Measurements from ENCODE around the gene CYP2W1. TPM values are rescaled to one million over a fixed set of nuclear protein-coding genes. Genes with fewer than 3 reads are reported as not detected.

Gene CYP2W1
- total and polyA plus RNA-seq, 10 donors: 0.05 to 1.2 (median 0.39) TPM; not detected in 2

- peak; percentile 79 for DNase-seq
- Histone ChIP-seq H3K4me3 (no peak overlapping the region), H3K36me3 (peaks cover 0 to 64% (median 12%) of the 10 kb centered on the region in 6 donors), H3K27me3 (replicated peaks in 1 of 7) (no peaks in the 10 kb centered on the region), H3K4me1 (peaks cover 16 to 55% (median 40%) of the 10 kb centered on the region in 6 donors), H3K9me3 (peaks cover 0 to 16% (median 4%) of the 10 kb centered on the region in 8 donors), H3K27ac (no peak overlapping the region)
- 92 to 97% (median 95%) methylated on average over 22 to 25 of the region's 25 CpGs for WGBS, 5 donors
- intact Hi-C loops (cut with DNase I; ENCODE audit: low total_unique reads): no loop called here
- TF ChIP-seq POLR2A (IDR thresholded peaks at IDR 0.05) (no peak), POLR2AphosphoS5 (IDR thresholded peaks at IDR 0.05) (no peak), CTCF (IDR thresholded peaks at IDR 0.05 in 8 of 11, conservative IDR thresholded peaks at IDR 0.05 in 3 of 11) (no peak)
These were observed 39.0 kb downstream of the CYP2W1 start for GRCh38 chr7:1021931-1022330.

- intact Hi-C loops (cut with DNase I; ENCODE audit: low total_unique reads): no loop called here
- 94 to 98% (median 96%) methylated on average over 17 of the region's 17 CpGs for WGBS, 5 donors
- DNase-seq: peak; percentile 52
- Histone ChIP-seq H3K4me3 (no peak overlapping the region), H3K9me3 (peaks cover 0 to 16% (median 4%) of the 10 kb centered on the region in 8 donors), H3K27me3 (replicated peaks in 1 of 7) (peaks cover 0 to under 1% (median 0%) of the 10 kb centered on the region in 7 donors), H3K36me3 (peaks cover 0 to 64% (median 12%) of the 10 kb centered on the region in 6 donors), H3K27ac (no peak overlapping the region), H3K4me1 (peaks cover 19 to 59% (median 44%) of the 10 kb centered on the region in 6 donors)
- TF ChIP-seq CTCF (IDR thresholded peaks at IDR 0.05 in 8 of 11, conservative IDR thresholded peaks at IDR 0.05 in 3 of 11): no peak
- no peak for TF ChIP-seq POLR2A (IDR thresholded peaks at IDR 0.05)
These were observed 39.4 kb downstream of the CYP2W1 start for GRCh38 chr7:1022356-1022755.

DNA sequence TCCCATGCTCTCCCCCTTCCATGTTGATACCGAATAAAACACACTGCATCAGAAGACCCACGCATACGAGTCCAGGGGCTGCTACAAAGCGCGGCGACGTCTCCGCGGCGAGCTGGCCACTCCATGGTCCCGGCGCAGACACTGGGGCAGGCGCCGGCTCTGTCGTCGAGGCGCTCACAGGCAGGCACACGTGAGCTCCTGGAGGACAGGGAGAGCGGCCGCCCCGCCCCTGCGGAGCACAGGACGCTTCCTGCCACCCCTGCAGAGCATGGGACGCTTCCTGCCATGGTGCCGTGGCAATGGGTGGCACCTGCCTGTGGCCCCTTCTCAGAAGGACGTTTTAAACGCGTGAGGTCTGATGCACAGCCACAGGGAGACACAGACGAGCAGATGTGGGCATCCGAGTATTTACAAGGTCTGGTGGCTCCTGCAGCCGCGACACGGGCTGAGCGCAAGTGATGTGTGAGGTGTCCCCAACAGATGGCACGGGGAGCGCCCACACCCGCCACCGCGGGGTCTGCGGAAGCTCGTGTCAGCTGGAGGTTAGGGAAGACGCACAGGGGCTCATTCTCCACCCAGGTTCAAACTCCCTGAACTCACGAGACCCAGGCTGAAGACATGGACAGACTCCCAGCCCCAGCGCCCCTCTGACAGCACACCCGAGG is 40.0 kb downstream of the CYP2W1 start:
- Histone ChIP-seq H3K27me3 (replicated peaks in 1 of 7) (peaks cover 0 to 6% (median 0%) of the 10 kb centered on the region in 7 donors), H3K36me3 (peaks cover 0 to 61% (median 12%) of the 10 kb centered on the region in 6 donors), H3K27ac (peak overlapping the region in 1 of 8 donors; percentile 17), H3K4me1 (peaks cover 22 to 62% (median 50%) of the 10 kb centered on the region in 6 donors), H3K4me3 (peak overlapping the region in 1 of 8 donors; percentile 9), H3K9me3 (peaks cover 0 to 16% (median 4%) of the 10 kb centered on the region in 8 donors)
- WGBS, 5 donors: 74 to 87% (median 84%) methylated on average over 34 to 45 of the region's 45 CpGs
- TF ChIP-seq POLR2AphosphoS5 (IDR thresholded peaks at IDR 0.05) (peak; percentile 75 to 78 (median 77)), CTCF (IDR thresholded peaks at IDR 0.05 in 8 of 11, conservative IDR thresholded peaks at IDR 0.05 in 3 of 11) (no peak)
- peak; percentile 89 for DNase-seq
- intact Hi-C loops (cut with DNase I; ENCODE audit: low total_unique reads): no loop called here

DNA sequence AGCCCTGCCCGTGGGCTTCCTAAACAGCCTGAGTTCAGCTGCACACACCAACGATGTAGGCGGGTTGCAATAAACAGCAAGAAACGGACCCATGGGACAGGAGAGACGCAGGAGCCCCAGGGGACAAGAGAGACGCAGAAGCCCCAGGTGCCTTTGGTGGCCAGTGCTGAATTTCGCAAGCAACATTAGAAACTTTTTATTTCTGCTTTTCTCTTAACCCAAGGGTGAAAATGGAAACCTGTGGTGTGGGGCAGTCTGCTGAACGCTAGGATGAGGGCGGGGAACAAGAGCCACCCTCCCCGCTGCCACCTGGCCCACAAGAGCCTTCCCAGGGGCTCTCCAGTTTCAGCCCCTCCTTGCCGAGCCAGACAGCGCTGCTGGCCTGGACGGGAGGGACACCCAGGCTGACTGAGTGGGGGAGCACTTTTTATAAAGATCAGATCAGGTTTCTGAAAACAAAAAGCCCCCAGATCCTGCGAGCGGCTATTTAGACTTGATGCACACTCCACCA is 41.4 kb downstream of the CYP2W1 start:
- Histone ChIP-seq H3K4me3 (peak overlapping the region in 1 of 8 donors; percentile 0), H3K27me3 (replicated peaks in 1 of 7) (peaks cover 0 to 9% (median 0%) of the 10 kb centered on the region in 7 donors), H3K4me1 (peaks cover 29 to 70% (median 60%) of the 10 kb centered on the region in 6 donors), H3K9me3 (peaks cover 0 to 16% (median 4%) of the 10 kb centered on the region in 8 donors), H3K36me3 (peaks cover 0 to 49% (median 11%) of the 10 kb centered on the region in 6 donors), H3K27ac (peak overlapping the region in 5 of 8 donors; percentile 29 to 73 (median 49))
- intact Hi-C loops (cut with DNase I; ENCODE audit: low total_unique reads): no loop called here
- TF ChIP-seq CTCF (IDR thresholded peaks at IDR 0.05 in 8 of 11, conservative IDR thresholded peaks at IDR 0.05 in 3 of 11) (no peak), POLR2AphosphoS5 (IDR thresholded peaks at IDR 0.05) (peak in 2 of 3 donors; percentile 61 to 70)
- WGBS, 5 donors: 49 to 70% (median 54%) methylated on average over 15 of the region's 15 CpGs
- peak; percentile 85 for DNase-seq
